ENCODE data around the gene HACD4.

DNA sequence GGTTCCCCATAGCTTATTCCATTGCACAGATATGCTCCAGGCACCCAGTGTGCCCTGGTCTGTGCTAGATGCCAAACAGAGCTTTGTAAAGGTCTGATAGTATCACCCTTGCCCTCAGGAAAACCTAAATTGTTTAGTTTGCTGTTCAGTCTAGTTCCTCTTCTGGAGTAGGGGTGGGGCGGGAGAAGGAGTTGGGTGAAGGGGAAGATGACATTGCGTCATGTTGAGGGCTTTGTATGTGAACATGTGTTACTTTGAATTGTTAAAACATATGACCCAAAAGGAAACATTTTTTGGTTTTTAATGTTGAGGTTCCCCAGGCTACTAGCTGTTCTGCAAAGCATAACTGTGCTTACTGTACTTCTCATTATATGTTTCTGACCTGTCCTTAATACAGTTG lies 40.6 kb downstream of the HACD4 start:
- TF ChIP-seq ZFP37 (CRISPR knock-in tag; IDR thresholded peaks at IDR 0.05; ENCODE audit: borderline replicate concordance) (no peak), ZGPAT (CRISPR knock-in tag; IDR thresholded peaks at IDR 0.05) (no peak), HIC2 (CRISPR knock-in tag; IDR thresholded peaks at IDR 0.05; ENCODE audit: low read depth) (no peak)
